Upper lobe of left lung (tissue), 6 donors: ENCODE measurements around the gene CCNB3. TPM values are rescaled to one million over a fixed set of nuclear protein-coding genes. Genes with fewer than 3 reads are reported as not detected.
"Not testable (repeated sequence)": the region's sequence is repeated elsewhere in the genome, so short reads cannot be mapped to it uniquely, and the experiment has no call there.

Experiments
- ATAC-seq, 2 donors: fragments of 200-7000 bp; cut with Tn5 transposase; one replicate each; pipeline ENCODE4 v1.9.1; 2022; ENCODE audit warnings: mild to moderate bottlenecking in 2 of 2, moderate library complexity in 2 of 2; ENCODE audit not compliant: low FRiP score in 2 of 2
- DNase-seq, 2 donors: peaks; one replicate each; pipeline ENCODE4 v3.0.0-alpha.2; 2019 to 2020
- H3K27ac ChIP-seq, 4 donors: fragments of 200-600 bp; sonication (generic); one replicate each; pipeline ENCODE4 v1.5.1; 2016 to 2019
- H3K27me3 ChIP-seq, 4 donors: fragments of 200-600 bp; sonication (generic); one replicate each; pipeline ENCODE4 v1.5.1; 2017 to 2019
- H3K36me3 ChIP-seq, 4 donors: fragments of 200-600 bp; sonication (generic); one replicate each; pipeline ENCODE4 v1.5.1; 2016 to 2019
- H3K4me1 ChIP-seq, 4 donors: fragments of 200-600 bp; sonication (generic); one replicate each; pipeline ENCODE4 v1.5.1; 2018 to 2019
- H3K4me3 ChIP-seq, 4 donors: fragments of 200-600 bp; sonication (generic); one replicate each; pipeline ENCODE4 v1.5.1; 2017 to 2019; ENCODE audit warnings: mild to moderate bottlenecking in 2 of 4, moderate library complexity in 1 of 4
- H3K9me3 ChIP-seq, 4 donors: fragments of 200-600 bp; sonication (generic); one replicate each; pipeline ENCODE4 v1.5.1; 2018 to 2019
- CTCF ChIP-seq, 6 experiments: fragments of 450-650 bp in 4 of 6; fragments of 200-600 bp in 2 of 6; sonication (generic) in 2 of 6; IDR thresholded peaks; one replicate each; pipeline ENCODE4 v1.5.1; 2016 to 2019; ENCODE audit warnings: antibody characterized with exemption in 6 of 6
- EP300 ChIP-seq, 4 donors: sonication (generic); formaldehyde crosslinking; IDR thresholded peaks; one replicate each; pipeline ENCODE4 v1.5.1; 2017; ENCODE audit warnings: antibody characterized with exemption in 4 of 4, control low read depth in 2 of 4
- POLR2A ChIP-seq, 4 donors: fragments of 450-650 bp; IDR thresholded peaks; one replicate each; pipeline ENCODE4 v1.5.1; 2016 to 2017; ENCODE audit warnings: antibody characterized with exemption in 4 of 4, mild to moderate bottlenecking in 2 of 4
- POLR2AphosphoS5 ChIP-seq, 2 donors: sonication (generic); formaldehyde crosslinking; IDR thresholded peaks; one replicate each; pipeline ENCODE4 v1.5.1; 2017; ENCODE audit warnings: antibody characterized with exemption in 2 of 2
- WGBS, 2 donors: methylation state at CpG; one replicate each; pipeline ENCODE4 v1.1.5; 2017 to 2018; 5-methylcytosine and 5-hydroxymethylcytosine counted together
- total RNA-seq, 6 donors: library from RNA; depleted of rRNA in 4 of 6; stranded (reverse); fragments of >200 nt in 4 of 6; gene quantifications; one replicate each; pipeline versions ENCODE4 v1.1.0 to v1.2.1, GENCODE V29; 2016 to 2021
- donor health status: DM: no; HTN: no; CAD: no; lungs with moderate emphysema.
- donor health status: DM: no; HTN: yes; CAD: no; lungs with severe emphysema.

Gene CCNB3
- total RNA-seq, 6 donors from 2014 or later, result 0.77 to 5.2 (median 1.4) TPM

GRCh38 chrX:50211510-50211909 is 6.9 kb downstream of the CCNB3 start:
- DNase-seq, result no peak
- Histone ChIP-seq H3K36me3 (no peaks in the 10 kb centered on the region), H3K27ac (no peak overlapping the region), H3K9me3 (no peaks in the 10 kb centered on the region), H3K4me3 (no peak overlapping the region), H3K27me3 (no peaks in the 10 kb centered on the region), H3K4me1 (no peaks in the 10 kb centered on the region)
- 46 to 50% methylated on average over 3 to 8 of the region's 8 CpGs for WGBS, 2 donors
- no peak for TF ChIP-seq POLR2AphosphoS5 (IDR thresholded peaks at IDR 0.05)
- peak in 3 of 6 experiments; percentile 9 to 33 (median 10) for TF ChIP-seq CTCF (IDR thresholded peaks at IDR 0.05)
- ATAC-seq, result no peak

GRCh38 chrX:50281253-50281652 is 76.7 kb downstream of the CCNB3 start:
- H3K27me3 ChIP-seq, result no peaks in the 10 kb centered on the region
- WGBS, 2 donors, result 80 to 96% methylated on average over 10 to 19 of the region's 19 CpGs
- H3K4me3 ChIP-seq, result no peak overlapping the region
- H3K36me3 ChIP-seq, result no peaks in the 10 kb centered on the region
- DNase-seq, result no peak
- no peak overlapping the region for H3K27ac ChIP-seq
- no peak for TF ChIP-seq POLR2AphosphoS5 (IDR thresholded peaks at IDR 0.05)
- H3K9me3 ChIP-seq, result no peaks in the 10 kb centered on the region
- ATAC-seq, result no peak
- no peaks in the 10 kb centered on the region for H3K4me1 ChIP-seq

- no peaks in the 10 kb centered on the region for H3K4me1 ChIP-seq
- H3K4me3 ChIP-seq, result no peak overlapping the region
- no peak for DNase-seq
- TF ChIP-seq EP300 (IDR thresholded peaks at IDR 0.05) (no peak), POLR2A (IDR thresholded peaks at IDR 0.05) (no peak), POLR2AphosphoS5 (IDR thresholded peaks at IDR 0.05) (no peak), CTCF (IDR thresholded peaks at IDR 0.05) (no peak)
- no peak for ATAC-seq
- 55 to 85% methylated on average over 2 of the region's 2 CpGs for WGBS, 2 donors
- H3K27me3 ChIP-seq, result no peaks in the 10 kb centered on the region
- H3K27ac ChIP-seq, result no peak overlapping the region
- H3K36me3 ChIP-seq, result no peaks in the 10 kb centered on the region
- no peaks in the 10 kb centered on the region for H3K9me3 ChIP-seq
Measured at GRCh38 chrX:50327235-50327634, 122.7 kb downstream of the CCNB3 start.

- WGBS, 2 donors, result 27 to 51% methylated on average over 4 to 5 of the region's 5 CpGs
- not testable (repeated sequence) for DNase-seq, H3K4me1 ChIP-seq, H3K27ac ChIP-seq, H3K36me3 ChIP-seq, H3K9me3 ChIP-seq, ATAC-seq, H3K27me3 ChIP-seq, H3K4me3 ChIP-seq
Measured at GRCh38 chrX:50332668-50333067, 128.1 kb downstream of the CCNB3 start.

GRCh38 chrX:50333308-50333707 is 128.7 kb downstream of the CCNB3 start:
- no peak overlapping the region for H3K27ac ChIP-seq
- no peaks in the 10 kb centered on the region for H3K9me3 ChIP-seq
- 52 to 74% methylated on average over 6 of the region's 6 CpGs for WGBS, 2 donors
- no peaks in the 10 kb centered on the region for H3K4me1 ChIP-seq
- H3K4me3 ChIP-seq, result no peak overlapping the region
- H3K36me3 ChIP-seq, result no peaks in the 10 kb centered on the region
- DNase-seq (peak in 1 of 2 donors; percentile 40), ATAC-seq (no peak)
- no peaks in the 10 kb centered on the region for H3K27me3 ChIP-seq
- TF ChIP-seq CTCF (IDR thresholded peaks at IDR 0.05) (no peak), EP300 (IDR thresholded peaks at IDR 0.05) (no peak), POLR2A (IDR thresholded peaks at IDR 0.05) (no peak), POLR2AphosphoS5 (IDR thresholded peaks at IDR 0.05) (no peak)

- H3K9me3 ChIP-seq, result no peaks in the 10 kb centered on the region
- ATAC-seq (no peak), DNase-seq (no peak)
- no peaks in the 10 kb centered on the region for H3K36me3 ChIP-seq
- TF ChIP-seq EP300 (IDR thresholded peaks at IDR 0.05) (no peak), POLR2AphosphoS5 (IDR thresholded peaks at IDR 0.05) (no peak), POLR2A (IDR thresholded peaks at IDR 0.05) (no peak), CTCF (IDR thresholded peaks at IDR 0.05) (no peak)
- no peak overlapping the region for H3K4me3 ChIP-seq
- H3K4me1 ChIP-seq, result no peaks in the 10 kb centered on the region
- H3K27me3 ChIP-seq, result no peaks in the 10 kb centered on the region
- H3K27ac ChIP-seq, result no peak overlapping the region
Measured at GRCh38 chrX:50343917-50344316, 139.4 kb downstream of the CCNB3 start.
